ENCODE results near the gene TRIM17.

The TRIM17 gene

GRCh38 chr1:228408869-228409805 is 7.5 kb downstream of the TRIM17 start:
- Histone ChIP-seq H3K36me3 (ENCODE audit: control insufficient read depth, low read length) (peaks cover 21% of the 10 kb centered on the region), H3F3A (ENCODE audit: control insufficient read depth, insufficient read depth) (no peaks in the 10 kb centered on the region), H3K9me3 (ENCODE audit: control insufficient read depth, insufficient read depth, low read length) (no peaks in the 10 kb centered on the region), H3K4me1 (ENCODE audit: control insufficient read depth, low read length) (peaks cover 22% of the 10 kb centered on the region), H3K4me3 (ENCODE audit: low read length) (no peak overlapping the region), H3K27ac (ENCODE audit: low read depth, low read length) (no peak overlapping the region), H3K79me2 (ENCODE audit: control insufficient read depth, low read length) (peaks cover 37% of the 10 kb centered on the region), H3K27me3 (ENCODE audit: control insufficient read depth, low read length) (no peaks in the 10 kb centered on the region), H3K4me2 (ENCODE audit: low read length) (no peak overlapping the region), H4K20me1 (ENCODE audit: control insufficient read depth, insufficient read depth, low read depth, low read length) (peaks cover 15% of the 10 kb centered on the region), H3K9me2 (replicated peaks; ENCODE audit: control insufficient read depth, low read length) (no peaks in the 10 kb centered on the region)
- no peak for TF ChIP-seq EZH2phosphoT487 (IDR thresholded peaks at IDR 0.05; ENCODE audit: borderline replicate concordance, low read length)
- no peak for TF ChIP-seq CTCF (IDR thresholded peaks at IDR 0.05; ENCODE audit: low read depth, low read length, poor library complexity, severe bottlenecking)

- no peaks in the 10 kb centered on the region for H3K27me3 ChIP-seq (ENCODE audit: control insufficient read depth, low read length)
- no peaks in the 10 kb centered on the region for H3K9me3 ChIP-seq (ENCODE audit: control insufficient read depth, insufficient read depth, low read length)
- peaks cover 19% of the 10 kb centered on the region for H4K20me1 ChIP-seq (ENCODE audit: control insufficient read depth, insufficient read depth, low read depth, low read length)
- no peaks in the 10 kb centered on the region for H3F3A ChIP-seq (ENCODE audit: control insufficient read depth, insufficient read depth)
- TF ChIP-seq EZH2phosphoT487 (IDR thresholded peaks at IDR 0.05; ENCODE audit: borderline replicate concordance, low read length) = no peak
- no peak for TF ChIP-seq CTCF (IDR thresholded peaks at IDR 0.05; ENCODE audit: low read depth, low read length, poor library complexity, severe bottlenecking)
- peaks cover 29% of the 10 kb centered on the region for H3K36me3 ChIP-seq (ENCODE audit: control insufficient read depth, low read length)
- H3K4me2 ChIP-seq (ENCODE audit: low read length) = peak overlapping the region; percentile 81
- H3K9me2 ChIP-seq (replicated peaks; ENCODE audit: control insufficient read depth, low read length) = no peaks in the 10 kb centered on the region
- peak overlapping the region; percentile 87; the same call in 1 of the 2 replicates for H3K4me3 ChIP-seq (ENCODE audit: low read length)
- peaks cover 26% of the 10 kb centered on the region for H3K4me1 ChIP-seq (ENCODE audit: control insufficient read depth, low read length)
- H3K79me2 ChIP-seq (ENCODE audit: control insufficient read depth, low read length) = peaks cover 46% of the 10 kb centered on the region
- no peak overlapping the region for H3K27ac ChIP-seq (ENCODE audit: low read depth, low read length)
Observed at GRCh38 chr1:228408041-228408868, 8.4 kb downstream of the TRIM17 start.

GRCh38 chr1:228407106-228408040 is 9.3 kb downstream of the TRIM17 start:
- Histone ChIP-seq H4K20me1 (ENCODE audit: control insufficient read depth, insufficient read depth, low read depth, low read length) (peaks cover 25% of the 10 kb centered on the region), H3K36me3 (ENCODE audit: control insufficient read depth, low read length) (peaks cover 38% of the 10 kb centered on the region), H3K27ac (ENCODE audit: low read depth, low read length) (peak overlapping the region; percentile 22; the same call in 1 of the 2 replicates), H3K9me3 (ENCODE audit: control insufficient read depth, insufficient read depth, low read length) (no peaks in the 10 kb centered on the region), H3K4me1 (ENCODE audit: control insufficient read depth, low read length) (peaks cover 26% of the 10 kb centered on the region), H3K79me2 (ENCODE audit: control insufficient read depth, low read length) (peaks cover 55% of the 10 kb centered on the region), H3K4me2 (ENCODE audit: low read length) (peak overlapping the region; percentile 81), H3K27me3 (ENCODE audit: control insufficient read depth, low read length) (no peaks in the 10 kb centered on the region), H3K9me2 (replicated peaks; ENCODE audit: control insufficient read depth, low read length) (no peaks in the 10 kb centered on the region), H3K4me3 (ENCODE audit: low read length) (peak overlapping the region; percentile 87), H3F3A (ENCODE audit: control insufficient read depth, insufficient read depth) (no peaks in the 10 kb centered on the region)
- TF ChIP-seq CTCF (IDR thresholded peaks at IDR 0.05; ENCODE audit: low read depth, low read length, poor library complexity, severe bottlenecking) (no peak), EZH2phosphoT487 (IDR thresholded peaks at IDR 0.05; ENCODE audit: borderline replicate concordance, low read length) (no peak)

Data from DOHH2 (cell line).